ENCODE data around the gene CEP85. TPM values are rescaled to one million over a fixed set of nuclear protein-coding genes. Genes with fewer than 3 reads are reported as not detected.

The CEP85 gene
- total RNA-seq, 1 donor from 2014 or later = 10.5 TPM

DNA sequence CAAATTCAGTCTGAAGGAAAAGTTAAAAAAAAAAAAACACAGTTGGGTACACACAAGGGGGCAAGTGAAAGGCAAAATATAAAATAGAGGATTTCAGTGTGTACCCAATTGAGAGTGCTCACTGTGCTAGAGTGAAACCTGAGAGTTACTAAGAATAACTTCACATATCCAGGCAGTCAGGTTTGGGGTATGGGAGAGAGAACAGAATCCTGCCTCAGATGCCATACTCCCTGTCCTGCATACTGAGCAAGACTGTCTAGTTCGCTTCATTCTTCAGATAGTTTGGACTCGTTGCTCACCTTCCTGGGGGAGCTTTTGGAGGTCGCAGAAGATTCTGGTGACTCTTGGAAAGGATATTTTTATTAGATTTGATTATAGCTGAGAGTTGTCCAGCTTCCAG, 20.4 kb downstream of the CEP85 start:
- Histone ChIP-seq H3K4me2 (ENCODE audit: low read length) (no peak overlapping the region), H3K27me3 (ENCODE audit: insufficient read depth, low read length) (no peaks in the 10 kb centered on the region), H3K4me3 (ENCODE audit: insufficient read depth, low read depth, low read length) (no peak overlapping the region), H2AFZ (ENCODE audit: low read depth, low read length) (no peak overlapping the region), H3K9ac (ENCODE audit: low read length) (no peak overlapping the region), H3K36me3 (ENCODE audit: insufficient read depth, low read length) (peaks cover 13% of the 10 kb centered on the region), H3K9me3 (ENCODE audit: insufficient read depth, low read depth, low read length) (no peaks in the 10 kb centered on the region), H3K27ac (ENCODE audit: low read depth, low read length) (no peak overlapping the region), H4K20me1 (ENCODE audit: insufficient read depth, low read length) (no peaks in the 10 kb centered on the region), H3K4me1 (ENCODE audit: insufficient read depth, low read length) (no peaks in the 10 kb centered on the region), H3K79me2 (ENCODE audit: insufficient read depth, low read length) (no peaks in the 10 kb centered on the region)
- FAIRE-seq = no peak
- Mint-ChIP-seq H3K4me1 (ENCODE audit: low read depth, unreplicated experiment) (peaks cover 15% of the 10 kb centered on the region), H3K4me3 (ENCODE audit: unreplicated experiment) (no peak overlapping the region), H3K9me3 (ENCODE audit: unreplicated experiment) (no peaks in the 10 kb centered on the region), H3K27ac (ENCODE audit: unreplicated experiment) (no peak overlapping the region), H3K27me3 (ENCODE audit: low read depth, unreplicated experiment) (no peaks in the 10 kb centered on the region), H3K36me3 (ENCODE audit: low read depth, unreplicated experiment) (peaks cover 20% of the 10 kb centered on the region)
- TF ChIP-seq EZH2 (IDR thresholded peaks at IDR 0.05; ENCODE audit: insufficient read depth, low read length) = no peak
- no peak for TF ChIP-seq CTCF (IDR thresholded peaks at IDR 0.05; ENCODE audit: insufficient read depth, low read depth, low read length)
- no peak for DNase-seq (ENCODE audit: low read depth)

DNA sequence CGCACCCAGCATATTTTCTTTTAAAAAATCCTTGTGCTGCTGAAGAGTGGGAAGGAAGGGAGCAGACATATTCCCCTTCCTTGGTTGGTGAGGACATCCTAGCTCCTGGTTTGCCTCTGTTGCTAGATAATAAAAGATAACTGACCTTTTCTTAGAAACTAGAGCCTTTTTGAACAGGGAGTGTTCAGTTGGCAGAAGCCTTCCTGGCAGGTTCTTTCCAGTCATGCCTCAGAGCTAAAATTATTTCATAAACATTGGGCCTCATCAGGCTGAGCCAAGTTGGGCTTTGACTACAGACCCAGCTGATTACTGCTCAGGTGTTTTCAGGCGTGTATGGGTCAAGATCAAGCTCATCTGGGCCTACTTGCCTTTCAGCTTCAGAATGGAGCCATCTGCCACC, 23.2 kb downstream of the CEP85 start:
- Histone ChIP-seq H3K36me3 (ENCODE audit: insufficient read depth, low read length) (peaks cover 22% of the 10 kb centered on the region), H2AFZ (ENCODE audit: low read depth, low read length) (no peak overlapping the region), H3K9ac (ENCODE audit: low read length) (no peak overlapping the region), H3K4me3 (ENCODE audit: insufficient read depth, low read depth, low read length) (no peak overlapping the region), H3K79me2 (ENCODE audit: insufficient read depth, low read length) (no peaks in the 10 kb centered on the region), H3K27ac (ENCODE audit: low read depth, low read length) (no peak overlapping the region), H3K9me3 (ENCODE audit: insufficient read depth, low read depth, low read length) (no peaks in the 10 kb centered on the region), H3K4me2 (ENCODE audit: low read length) (no peak overlapping the region), H4K20me1 (ENCODE audit: insufficient read depth, low read length) (no peaks in the 10 kb centered on the region), H3K27me3 (ENCODE audit: insufficient read depth, low read length) (no peaks in the 10 kb centered on the region), H3K4me1 (ENCODE audit: insufficient read depth, low read length) (no peaks in the 10 kb centered on the region)
- no peak for FAIRE-seq
- TF ChIP-seq EZH2 (IDR thresholded peaks at IDR 0.05; ENCODE audit: insufficient read depth, low read length) (no peak), CTCF (IDR thresholded peaks at IDR 0.05; ENCODE audit: insufficient read depth, low read depth, low read length) (no peak)
- Mint-ChIP-seq H3K4me1 (ENCODE audit: low read depth, unreplicated experiment) (peaks cover 17% of the 10 kb centered on the region), H3K36me3 (ENCODE audit: low read depth, unreplicated experiment) (peaks cover 20% of the 10 kb centered on the region), H3K27me3 (ENCODE audit: low read depth, unreplicated experiment) (no peaks in the 10 kb centered on the region), H3K27ac (ENCODE audit: unreplicated experiment) (no peak overlapping the region), H3K4me3 (ENCODE audit: unreplicated experiment) (no peak overlapping the region), H3K9me3 (ENCODE audit: unreplicated experiment) (no peaks in the 10 kb centered on the region)
- no peak for DNase-seq (ENCODE audit: low read depth)

DNA sequence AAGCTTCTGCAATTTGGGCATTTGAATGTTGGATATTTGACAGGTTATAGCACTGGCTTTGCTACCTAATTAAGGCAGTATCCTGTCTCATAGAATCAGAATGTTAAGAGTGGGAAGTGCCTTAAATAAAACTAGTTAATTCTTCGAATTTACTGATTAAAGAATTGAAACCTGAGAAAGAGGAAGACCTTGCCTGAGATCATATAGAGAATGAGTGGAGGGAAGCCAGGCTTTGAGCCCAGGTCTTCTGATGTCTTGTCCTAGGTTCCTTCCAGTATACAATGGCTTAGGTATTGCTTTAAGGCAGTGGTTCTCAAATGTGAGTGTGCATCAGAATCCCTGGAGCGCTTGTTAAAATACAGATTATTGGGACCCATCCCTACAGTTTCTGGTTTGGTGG, 25.0 kb downstream of the CEP85 start:
- Histone ChIP-seq H4K20me1 (ENCODE audit: insufficient read depth, low read length) (no peaks in the 10 kb centered on the region), H3K27me3 (ENCODE audit: insufficient read depth, low read length) (no peaks in the 10 kb centered on the region), H3K4me3 (ENCODE audit: insufficient read depth, low read depth, low read length) (no peak overlapping the region), H3K79me2 (ENCODE audit: insufficient read depth, low read length) (no peaks in the 10 kb centered on the region), H2AFZ (ENCODE audit: low read depth, low read length) (no peak overlapping the region), H3K4me1 (ENCODE audit: insufficient read depth, low read length) (no peaks in the 10 kb centered on the region), H3K4me2 (ENCODE audit: low read length) (no peak overlapping the region), H3K9ac (ENCODE audit: low read length) (no peak overlapping the region), H3K9me3 (ENCODE audit: insufficient read depth, low read depth, low read length) (no peaks in the 10 kb centered on the region), H3K36me3 (ENCODE audit: insufficient read depth, low read length) (peaks cover 29% of the 10 kb centered on the region), H3K27ac (ENCODE audit: low read depth, low read length) (no peak overlapping the region)
- Mint-ChIP-seq H3K9me3 (ENCODE audit: unreplicated experiment) (no peaks in the 10 kb centered on the region), H3K4me1 (ENCODE audit: low read depth, unreplicated experiment) (peaks cover 13% of the 10 kb centered on the region), H3K4me3 (ENCODE audit: unreplicated experiment) (no peak overlapping the region), H3K27me3 (ENCODE audit: low read depth, unreplicated experiment) (no peaks in the 10 kb centered on the region), H3K36me3 (ENCODE audit: low read depth, unreplicated experiment) (peaks cover 29% of the 10 kb centered on the region), H3K27ac (ENCODE audit: unreplicated experiment) (no peak overlapping the region)
- no peak for FAIRE-seq
- TF ChIP-seq EZH2 (IDR thresholded peaks at IDR 0.05; ENCODE audit: insufficient read depth, low read length) (no peak), CTCF (IDR thresholded peaks at IDR 0.05; ENCODE audit: insufficient read depth, low read depth, low read length) (no peak)
- no peak for DNase-seq (ENCODE audit: low read depth)
